Stimulated activated naive CD8-positive, alpha-beta T cell treated with anti-CD3 and anti-CD28 coated beads, Interleukin-15, Interleukin-2, amounts not matched to agents 100 ng/mL and 50 ng/mL, for 24 hours (primary cell): ENCODE data around the gene KCNN3.

ENCODE experiments used
- H3K27ac Mint-ChIP-seq: one replicate; pipeline ENCODE4 v1.8.0; 2021; ENCODE audit warnings: mild to moderate bottlenecking, mixed read lengths
- H3K27me3 Mint-ChIP-seq: one replicate; pipeline ENCODE4 v1.8.0; 2021; ENCODE audit warnings: mixed read lengths
- H3K36me3 Mint-ChIP-seq: one replicate; pipeline ENCODE4 v1.8.0; 2021; ENCODE audit warnings: low read depth, mixed read lengths
- H3K4me1 Mint-ChIP-seq: one replicate; pipeline ENCODE4 v1.8.0; 2021; ENCODE audit warnings: low read depth, mixed read lengths
- H3K4me3 Mint-ChIP-seq: one replicate; pipeline ENCODE4 v1.8.0; 2021; ENCODE audit warnings: mild to moderate bottlenecking, mixed read lengths
- H3K9me3 Mint-ChIP-seq: one replicate; pipeline ENCODE4 v1.8.0; 2021; ENCODE audit warnings: mixed read lengths

Gene KCNN3

DNA sequence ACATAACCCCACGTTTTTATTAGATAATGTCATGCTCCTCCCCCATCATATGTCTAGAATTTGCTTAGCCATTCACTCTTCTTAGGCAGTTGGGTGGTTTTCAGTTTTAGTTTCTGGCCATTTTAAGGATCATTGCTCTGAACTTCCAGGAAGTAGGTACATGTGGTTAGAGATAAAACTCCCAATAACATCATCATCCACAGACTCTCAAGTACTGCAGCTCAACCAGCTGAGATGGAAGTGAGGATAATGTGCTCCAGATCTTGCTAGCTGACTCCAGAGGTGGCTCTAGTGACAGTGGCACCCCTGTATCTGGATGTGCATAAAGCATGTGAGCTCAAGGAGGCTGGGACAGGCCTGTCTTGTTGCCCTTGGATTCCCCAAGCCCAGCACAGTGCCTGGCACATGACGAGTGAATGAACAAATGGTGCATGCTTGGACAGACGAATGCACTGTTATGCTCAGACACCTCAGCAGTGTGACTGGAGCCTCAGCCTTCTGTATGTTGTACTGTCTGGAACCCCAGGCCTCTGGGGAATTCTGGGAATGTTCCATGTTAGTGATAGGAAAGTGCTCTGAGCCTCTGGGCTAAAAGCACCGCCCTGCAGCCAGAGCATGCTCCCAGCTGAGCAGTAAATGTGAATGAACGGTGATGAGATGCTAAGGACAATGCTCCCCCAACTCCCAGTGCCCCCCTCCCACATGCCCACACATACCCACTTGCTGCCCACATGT is 16.4 kb upstream of the KCNN3 start:
- Mint-ChIP-seq H3K36me3 (no peaks in the 10 kb centered on the region), H3K9me3 (no peaks in the 10 kb centered on the region), H3K4me3 (no peak overlapping the region), H3K27me3 (peaks cover 6% of the 10 kb centered on the region), H3K27ac (no peak overlapping the region), H3K4me1 (peaks cover 6% of the 10 kb centered on the region)

DNA sequence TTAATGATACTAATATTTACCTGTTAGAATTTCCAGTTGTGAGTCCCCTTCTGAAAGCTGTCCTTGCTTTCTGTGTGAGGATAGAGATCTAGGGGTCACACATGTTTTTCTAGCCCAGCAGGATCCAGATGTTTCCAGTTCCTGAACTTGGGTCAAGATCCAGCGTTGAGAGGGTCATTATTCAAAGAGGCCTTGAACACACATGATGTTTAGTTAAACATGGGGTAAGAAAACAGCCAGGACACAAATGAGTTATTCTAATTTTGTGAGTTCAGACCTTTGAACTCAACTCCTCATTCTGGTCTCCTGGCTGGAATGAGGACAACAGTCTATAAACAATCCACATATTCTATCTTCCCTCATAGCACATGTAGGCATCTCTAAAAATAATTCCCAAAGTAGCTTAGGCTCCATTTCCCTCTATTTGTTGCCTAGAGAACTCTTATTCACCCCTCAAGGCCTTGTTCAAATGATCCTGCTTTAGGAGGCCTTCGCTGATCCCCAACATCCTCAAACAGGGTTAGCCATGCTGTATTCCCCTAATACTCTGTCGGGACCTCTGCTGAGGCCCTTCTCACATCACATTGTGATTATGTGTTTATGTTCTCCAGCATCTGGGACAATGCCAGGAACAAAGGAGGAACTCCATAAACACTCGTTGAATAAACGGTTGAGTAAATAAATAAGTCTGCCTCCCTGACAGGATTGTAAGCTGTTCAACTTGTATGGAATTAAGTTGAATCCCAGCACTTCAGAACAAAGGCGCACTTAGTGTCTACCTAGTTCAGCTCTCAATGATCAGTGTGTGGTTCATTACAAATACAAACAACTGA is 15.0 kb upstream of the KCNN3 start:
- Mint-ChIP-seq H3K27ac (no peak overlapping the region), H3K4me3 (no peak overlapping the region), H3K9me3 (no peaks in the 10 kb centered on the region), H3K36me3 (no peaks in the 10 kb centered on the region), H3K27me3 (peaks cover 6% of the 10 kb centered on the region), H3K4me1 (peaks cover 6% of the 10 kb centered on the region)

DNA sequence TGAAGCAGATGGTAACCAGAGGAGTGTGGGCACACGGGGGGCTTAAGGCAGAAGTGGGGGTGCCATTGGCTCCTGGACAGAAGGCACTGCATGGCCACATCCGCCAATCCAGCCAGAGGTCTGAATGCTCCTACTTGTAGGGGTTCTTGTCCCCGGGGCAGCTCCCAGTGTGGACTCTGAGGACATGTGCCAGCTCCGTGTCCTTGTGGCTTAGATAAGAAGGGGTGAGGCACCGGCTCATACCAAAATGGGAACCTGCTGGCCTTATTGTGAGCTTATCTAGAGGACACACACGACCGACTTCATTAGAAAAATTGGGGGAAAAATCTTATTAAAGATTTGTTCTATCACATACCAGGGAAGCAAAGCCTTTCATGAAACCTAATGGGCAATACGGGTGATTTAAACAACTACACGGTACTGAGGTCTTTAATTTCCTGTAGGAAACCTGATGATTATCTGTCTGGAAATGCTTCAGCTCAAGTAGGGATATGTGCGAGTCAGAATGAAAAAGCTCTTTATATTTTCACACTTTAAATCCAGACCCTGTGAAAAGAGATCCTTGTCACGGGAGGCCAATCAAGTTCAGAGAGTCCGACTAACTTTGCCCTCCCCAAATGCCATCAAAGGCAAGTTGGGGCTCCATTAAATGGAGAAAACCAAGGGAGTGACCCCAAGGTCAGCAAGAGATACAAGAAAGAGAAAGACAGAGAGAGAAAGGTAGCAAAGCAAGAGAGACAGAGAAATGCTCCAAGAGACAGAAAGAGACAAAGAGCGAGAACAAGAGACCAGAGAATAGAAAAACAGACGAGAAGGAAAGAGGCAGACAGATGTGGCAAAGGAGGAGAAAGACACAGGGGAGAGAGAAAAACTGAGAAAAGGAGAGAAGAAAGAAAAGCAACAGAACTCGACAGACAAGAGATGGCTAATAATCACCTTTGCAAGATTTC is 14.1 kb upstream of the KCNN3 start:
- H3K4me3 Mint-ChIP-seq = no peak overlapping the region
- H3K36me3 Mint-ChIP-seq = no peaks in the 10 kb centered on the region
- H3K9me3 Mint-ChIP-seq = no peaks in the 10 kb centered on the region
- no peak overlapping the region for H3K27ac Mint-ChIP-seq
- peaks cover 6% of the 10 kb centered on the region for H3K27me3 Mint-ChIP-seq
- peaks cover 6% of the 10 kb centered on the region for H3K4me1 Mint-ChIP-seq

DNA sequence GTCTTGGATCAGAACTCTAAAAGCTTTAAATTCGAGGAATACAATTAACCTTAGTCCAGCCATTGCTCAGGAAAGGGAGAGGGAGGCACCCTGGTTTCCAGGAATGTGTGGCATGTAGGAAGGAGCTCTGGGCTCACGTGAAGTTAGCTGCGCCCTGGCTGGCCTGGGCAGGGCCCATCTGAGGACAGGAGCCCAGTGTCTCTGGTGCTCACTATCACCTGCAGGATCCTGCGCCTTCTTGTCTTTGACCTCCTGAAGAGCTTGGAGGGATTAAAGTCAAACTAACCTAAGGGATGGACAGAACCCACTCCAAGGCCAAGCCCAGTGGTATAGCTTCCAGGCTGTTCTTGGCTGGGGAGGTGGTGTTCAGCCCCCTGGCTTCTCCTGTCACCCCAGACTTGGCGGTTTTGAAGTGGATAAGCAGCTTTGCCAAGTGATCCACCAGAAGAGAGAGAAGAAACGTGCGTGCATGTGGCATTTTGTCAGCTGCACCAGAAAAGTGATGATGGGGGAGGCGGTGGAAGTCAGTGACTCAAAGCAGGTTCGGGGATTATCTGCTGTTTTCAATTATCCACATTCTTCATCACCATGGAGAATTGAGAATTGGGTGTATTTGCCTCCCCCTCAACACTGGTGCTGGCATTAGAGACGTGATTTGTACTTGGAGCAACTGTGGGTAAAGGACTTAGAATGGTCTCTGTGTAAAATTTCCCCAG is 11.9 kb upstream of the KCNN3 start:
- peaks cover 6% of the 10 kb centered on the region for H3K4me1 Mint-ChIP-seq
- H3K27ac Mint-ChIP-seq = no peak overlapping the region

DNA sequence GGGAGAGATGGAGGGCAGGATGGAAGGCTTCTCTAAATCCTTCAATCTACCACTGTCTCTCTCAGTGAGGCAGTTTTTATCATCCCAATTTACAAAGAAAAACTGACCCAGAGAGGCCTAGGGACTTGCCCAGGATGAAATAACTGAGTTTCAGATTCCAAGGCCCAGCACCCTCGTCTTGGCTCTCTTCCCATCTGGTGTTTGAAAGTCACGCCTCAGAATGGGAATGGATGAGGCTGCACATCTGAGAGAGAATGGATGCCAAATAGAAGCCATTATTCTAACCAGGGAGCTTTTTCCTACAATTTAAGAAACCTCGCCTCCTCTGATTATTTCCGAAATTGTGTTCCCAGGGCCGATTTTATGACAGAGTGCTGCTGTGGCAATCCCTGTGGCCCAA is 10.6 kb upstream of the KCNN3 start:
- no peaks in the 10 kb centered on the region for H3K36me3 Mint-ChIP-seq
- H3K27ac Mint-ChIP-seq = no peak overlapping the region
- H3K9me3 Mint-ChIP-seq = no peaks in the 10 kb centered on the region
- no peaks in the 10 kb centered on the region for H3K4me1 Mint-ChIP-seq
- H3K4me3 Mint-ChIP-seq = no peak overlapping the region
- peaks cover 13% of the 10 kb centered on the region for H3K27me3 Mint-ChIP-seq

More for the DNA sequence above, 11.9 kb upstream of the KCNN3 start:
- H3K4me3 Mint-ChIP-seq = no peak overlapping the region
- no peaks in the 10 kb centered on the region for H3K36me3 Mint-ChIP-seq
- no peaks in the 10 kb centered on the region for H3K9me3 Mint-ChIP-seq
- H3K27me3 Mint-ChIP-seq = peaks cover 6% of the 10 kb centered on the region

- Mint-ChIP-seq H3K36me3 (no peaks in the 10 kb centered on the region), H3K27ac (no peak overlapping the region), H3K4me3 (no peak overlapping the region), H3K27me3 (peaks cover 17% of the 10 kb centered on the region), H3K9me3 (no peaks in the 10 kb centered on the region), H3K4me1 (peaks cover 6% of the 10 kb centered on the region)
Observed at GRCh38 chr1:154879038-154879421, 8.9 kb upstream of the KCNN3 start.

DNA sequence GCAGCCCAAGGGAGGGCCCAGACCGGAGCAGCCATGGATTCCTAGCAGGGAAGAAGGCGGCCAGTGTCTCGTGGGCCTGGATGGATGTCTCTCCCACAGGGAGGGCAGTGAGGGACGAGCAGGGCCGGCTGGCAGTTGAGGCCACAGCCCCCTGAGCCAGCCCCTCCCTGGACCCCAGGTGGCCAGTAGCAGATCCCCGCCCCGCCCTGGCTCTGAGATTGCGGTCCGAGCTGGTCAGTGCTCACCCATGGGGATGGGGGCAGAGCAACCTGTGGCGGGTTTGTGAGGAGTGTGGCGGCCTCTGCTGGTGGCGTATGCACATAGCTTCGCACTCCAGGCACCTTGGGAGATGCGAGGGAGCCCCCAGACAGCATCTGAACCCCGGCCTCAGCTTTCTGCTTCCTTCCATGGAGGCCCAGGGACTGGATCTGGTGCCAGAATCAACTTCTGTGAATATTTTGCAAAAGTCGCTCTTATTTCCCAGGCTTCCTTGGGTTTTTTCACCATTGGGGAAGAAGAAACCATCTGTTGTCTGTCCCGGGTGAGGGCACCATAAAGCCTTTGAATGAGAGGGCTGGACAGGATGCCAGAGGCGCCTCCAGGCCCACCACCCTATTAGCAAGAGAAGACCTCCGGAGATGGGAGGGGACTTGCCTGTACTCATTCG is 8.4 kb upstream of the KCNN3 start:
- Mint-ChIP-seq H3K4me1 (peaks cover 11% of the 10 kb centered on the region), H3K27ac (no peak overlapping the region), H3K36me3 (no peaks in the 10 kb centered on the region), H3K27me3 (peaks cover 17% of the 10 kb centered on the region), H3K4me3 (no peak overlapping the region), H3K9me3 (no peaks in the 10 kb centered on the region)

DNA sequence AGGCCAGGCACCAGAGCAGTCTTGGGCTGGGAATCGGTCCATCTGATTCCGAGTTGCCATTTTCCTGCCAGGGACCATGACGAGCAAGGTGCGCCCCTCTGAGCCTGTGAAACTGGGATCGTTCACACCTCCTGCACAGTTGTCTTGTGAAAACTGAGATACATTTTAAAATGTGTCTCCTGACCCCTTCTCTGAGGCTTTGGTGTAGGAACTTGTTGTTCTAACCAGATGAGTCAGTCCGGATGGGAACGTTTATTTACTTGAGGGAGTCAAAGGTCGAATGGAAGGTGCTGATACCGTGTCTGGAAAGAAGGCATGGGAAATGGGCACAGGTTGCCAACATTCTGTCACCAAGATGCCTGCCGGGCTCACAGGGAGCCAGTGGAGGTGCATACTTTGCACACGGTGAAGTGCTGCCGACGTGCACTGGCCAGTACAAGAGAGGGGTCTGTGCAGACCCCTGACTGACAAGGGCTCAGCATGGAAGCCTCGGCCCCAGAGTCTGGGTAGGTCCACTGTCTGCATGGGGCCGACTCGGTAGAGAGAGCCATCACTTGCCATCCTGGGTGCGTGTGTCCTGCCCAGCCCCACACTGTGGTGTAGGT is 7.4 kb upstream of the KCNN3 start:
- Mint-ChIP-seq H3K9me3 (no peaks in the 10 kb centered on the region), H3K4me3 (no peak overlapping the region), H3K27ac (no peak overlapping the region), H3K27me3 (peaks cover 17% of the 10 kb centered on the region), H3K4me1 (peaks cover 18% of the 10 kb centered on the region), H3K36me3 (no peaks in the 10 kb centered on the region)

DNA sequence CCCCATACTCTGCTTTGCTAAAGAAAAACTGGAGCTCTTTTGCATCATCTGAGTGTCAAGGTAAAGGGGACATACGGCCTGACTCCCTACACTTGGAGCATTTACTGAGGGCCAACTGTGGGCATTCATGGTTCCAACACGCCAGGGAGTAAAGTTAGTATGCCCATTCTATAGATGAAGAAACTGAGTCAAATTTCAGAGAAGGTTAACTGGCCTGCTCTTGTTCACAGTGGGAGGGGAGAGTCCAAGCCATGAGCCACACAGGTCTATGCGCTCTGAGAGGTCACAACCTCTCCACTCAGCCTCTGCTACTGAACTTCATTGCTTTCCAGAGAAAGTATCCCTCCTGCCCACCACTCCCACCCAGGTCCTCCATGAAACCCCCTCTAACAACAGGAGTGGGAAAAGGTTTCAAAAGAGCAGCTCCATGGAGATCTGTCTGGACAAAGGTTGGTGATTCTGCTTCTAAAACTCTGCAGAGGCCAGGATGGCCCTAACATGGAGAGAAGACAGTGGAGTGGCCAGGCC is 6.8 kb upstream of the KCNN3 start:
- Mint-ChIP-seq H3K27me3 (peaks cover 15% of the 10 kb centered on the region), H3K9me3 (no peaks in the 10 kb centered on the region), H3K36me3 (no peaks in the 10 kb centered on the region), H3K4me3 (no peak overlapping the region), H3K27ac (no peak overlapping the region), H3K4me1 (peaks cover 18% of the 10 kb centered on the region)

- Mint-ChIP-seq H3K4me1 (peaks cover 34% of the 10 kb centered on the region), H3K4me3 (no peak overlapping the region), H3K36me3 (no peaks in the 10 kb centered on the region), H3K27me3 (peaks cover 29% of the 10 kb centered on the region), H3K9me3 (no peaks in the 10 kb centered on the region), H3K27ac (no peak overlapping the region)
Observed at GRCh38 chr1:154874465-154874864, 4.4 kb upstream of the KCNN3 start.

- Mint-ChIP-seq H3K27me3 (peaks cover 39% of the 10 kb centered on the region), H3K27ac (no peak overlapping the region)
Observed at GRCh38 chr1:154873321-154873950, 3.4 kb upstream of the KCNN3 start.

DNA sequence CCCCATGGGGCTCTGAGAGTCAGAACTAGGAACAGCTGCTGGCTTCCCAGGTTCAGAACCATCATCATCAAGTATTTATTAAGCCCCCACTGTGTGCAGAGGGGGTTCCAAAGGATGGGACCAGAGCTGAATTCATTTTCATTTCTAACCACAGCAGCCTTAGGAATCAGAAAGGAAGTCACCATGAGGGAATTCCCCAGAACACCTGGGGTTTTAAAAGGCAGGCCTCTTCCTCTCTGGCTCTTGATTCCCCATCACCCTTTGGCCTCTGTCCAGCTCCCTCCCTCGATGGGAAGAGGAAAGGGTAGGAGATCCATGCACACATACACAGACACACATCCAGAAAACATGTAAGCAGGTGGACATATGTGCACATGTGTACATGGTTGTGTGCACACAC is 1.3 kb upstream of the KCNN3 start:
- no peaks in the 10 kb centered on the region for H3K9me3 Mint-ChIP-seq
- H3K36me3 Mint-ChIP-seq = no peaks in the 10 kb centered on the region
- peaks cover 46% of the 10 kb centered on the region for H3K27me3 Mint-ChIP-seq
- no peak overlapping the region for H3K27ac Mint-ChIP-seq
- peaks cover 39% of the 10 kb centered on the region for H3K4me1 Mint-ChIP-seq
- no peak overlapping the region for H3K4me3 Mint-ChIP-seq

More at GRCh38 chr1:154873321-154873950, 3.4 kb upstream of the KCNN3 start:
- Mint-ChIP-seq H3K9me3 (no peaks in the 10 kb centered on the region), H3K4me1 (peaks cover 39% of the 10 kb centered on the region), H3K4me3 (no peak overlapping the region), H3K36me3 (no peaks in the 10 kb centered on the region)

DNA sequence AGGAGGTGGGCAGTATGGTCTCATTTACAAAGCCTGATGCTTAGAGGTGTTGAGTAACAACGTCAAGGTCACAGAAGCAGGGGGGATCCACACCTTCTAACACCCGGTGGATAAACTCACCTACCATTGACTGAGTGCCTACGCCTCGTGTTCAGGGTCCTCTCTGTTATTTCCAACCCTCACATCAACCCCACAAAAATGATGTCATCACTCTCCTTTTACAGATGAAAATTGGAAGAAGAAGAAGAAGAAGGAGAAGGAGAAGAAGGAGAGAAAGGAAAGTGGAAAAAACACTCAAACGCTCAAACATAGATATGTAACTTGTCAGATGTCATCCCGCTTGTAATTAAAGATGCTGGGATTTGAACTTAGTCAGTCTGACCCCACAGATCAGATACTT is 653 bp upstream of the KCNN3 start:
- H3K4me1 Mint-ChIP-seq = peaks cover 45% of the 10 kb centered on the region
- no peak overlapping the region for H3K27ac Mint-ChIP-seq
- no peak overlapping the region for H3K4me3 Mint-ChIP-seq
- H3K27me3 Mint-ChIP-seq = peaks cover 44% of the 10 kb centered on the region
- no peaks in the 10 kb centered on the region for H3K9me3 Mint-ChIP-seq
- no peaks in the 10 kb centered on the region for H3K36me3 Mint-ChIP-seq
